Stimulated activated CD8-positive, alpha-beta memory T cell treated with anti-CD3 and anti-CD28 coated beads, Interleukin-15, amount 100 ng/mL, for 48 hours (primary cell): ENCODE measurements around the gene SMAD7.

Experiments
- DNase-seq, 2 donors: peaks; one replicate each; pipeline ENCODE4 v3.0.0-alpha.2; 2020; ENCODE audit warnings: low read depth in 2 of 2

SMAD7 gene

GRCh38 chr18:48959921-48960920 is 9.5 kb upstream of the SMAD7 start:
- no peak for DNase-seq

- DNase-seq = no peak
These were observed 8.8 kb upstream of the SMAD7 start for GRCh38 chr18:48959551-48959920.

- DNase-seq = no peak
These were observed 8.2 kb upstream of the SMAD7 start for GRCh38 chr18:48958951-48959350.

- no peak for DNase-seq
These were observed 6.9 kb upstream of the SMAD7 start for GRCh38 chr18:48957616-48958015.

GRCh38 chr18:48957136-48957535 is 6.4 kb upstream of the SMAD7 start:
- no peak for DNase-seq

- DNase-seq = no peak
These were observed 5.6 kb upstream of the SMAD7 start for GRCh38 chr18:48956356-48956755.

- DNase-seq = no peak
These were observed 5.1 kb upstream of the SMAD7 start for GRCh38 chr18:48955830-48956261.

GRCh38 chr18:48954886-48955819 is 4.4 kb upstream of the SMAD7 start:
- DNase-seq = no peak

GRCh38 chr18:48953104-48953706 is 2.4 kb upstream of the SMAD7 start:
- DNase-seq = no peak

GRCh38 chr18:48952287-48953103 is 1.7 kb upstream of the SMAD7 start:
- no peak for DNase-seq

- DNase-seq = peak; percentile 63 to 69
These were observed 902 bp upstream of the SMAD7 start for GRCh38 chr18:48951448-48952286.

- no peak for DNase-seq
These were observed 894 bp downstream of the SMAD7 start for GRCh38 chr18:48949606-48950535.

- no peak for DNase-seq
These were observed 1.6 kb downstream of the SMAD7 start for GRCh38 chr18:48949050-48949605.

- no peak for DNase-seq
These were observed 2.4 kb downstream of the SMAD7 start for GRCh38 chr18:48948112-48949049.

- no peak for DNase-seq
These were observed 3.2 kb downstream of the SMAD7 start for GRCh38 chr18:48947560-48947959.

GRCh38 chr18:48947092-48947491 is 3.7 kb downstream of the SMAD7 start:
- DNase-seq = no peak

GRCh38 chr18:48946329-48946835 is 4.4 kb downstream of the SMAD7 start:
- no peak for DNase-seq

- DNase-seq = no peak
These were observed 4.9 kb downstream of the SMAD7 start for GRCh38 chr18:48945953-48946217.
